Fibroblast of lung (primary cell): ENCODE measurements around the gene KLHL7.

Experiments
- CTCF ChIP-seq, 2 donors: IDR thresholded peaks in 1 of 2; conservative IDR thresholded peaks in 1 of 2; 1 replicate in 1 of 2; 2 replicates in 1 of 2; pipeline ENCODE4 v1.5.1; 2011 to 2012; ENCODE audit warnings: low read length in 2 of 2, control low read depth in 1 of 2, inconsistent platforms in 1 of 2, low read depth in 1 of 2, mild to moderate bottlenecking in 1 of 2
- EZH2 ChIP-seq: IDR thresholded peaks from 2 replicates; pipeline ENCODE4 v1.5.1; 2012; ENCODE audit warnings: low read length, control low read depth, mild to moderate bottlenecking; ENCODE audit errors: missing control alignments

GRCh38 chr7:23114896-23115295 lies 9.3 kb downstream of the KLHL7 start:
- no peak for TF ChIP-seq CTCF (conservative IDR thresholded peaks at IDR 0.05 in 1 of 2, IDR thresholded peaks at IDR 0.05 in 1 of 2; ENCODE audit: low read depth in 1 of 2, low read length in 2 of 2)
- TF ChIP-seq EZH2: no peak
